HG03064 (cell line): Measurements from ENCODE around the gene EDARADD.
A peak's percentile ranks its signal among the peaks of the same experiment; 100 is the strongest.

Experiments
- ATAC-seq: cut with Tn5 transposase; IDR thresholded peaks from one replicate; pipeline ENCODE4 v1.9.1; 2021; ENCODE audit warnings: low read depth; ENCODE audit not compliant: unreplicated experiment

The EDARADD gene

GRCh38 chr1:236509647-236510401, 115.7 kb downstream of the EDARADD start:
- no peak for ATAC-seq

DNA sequence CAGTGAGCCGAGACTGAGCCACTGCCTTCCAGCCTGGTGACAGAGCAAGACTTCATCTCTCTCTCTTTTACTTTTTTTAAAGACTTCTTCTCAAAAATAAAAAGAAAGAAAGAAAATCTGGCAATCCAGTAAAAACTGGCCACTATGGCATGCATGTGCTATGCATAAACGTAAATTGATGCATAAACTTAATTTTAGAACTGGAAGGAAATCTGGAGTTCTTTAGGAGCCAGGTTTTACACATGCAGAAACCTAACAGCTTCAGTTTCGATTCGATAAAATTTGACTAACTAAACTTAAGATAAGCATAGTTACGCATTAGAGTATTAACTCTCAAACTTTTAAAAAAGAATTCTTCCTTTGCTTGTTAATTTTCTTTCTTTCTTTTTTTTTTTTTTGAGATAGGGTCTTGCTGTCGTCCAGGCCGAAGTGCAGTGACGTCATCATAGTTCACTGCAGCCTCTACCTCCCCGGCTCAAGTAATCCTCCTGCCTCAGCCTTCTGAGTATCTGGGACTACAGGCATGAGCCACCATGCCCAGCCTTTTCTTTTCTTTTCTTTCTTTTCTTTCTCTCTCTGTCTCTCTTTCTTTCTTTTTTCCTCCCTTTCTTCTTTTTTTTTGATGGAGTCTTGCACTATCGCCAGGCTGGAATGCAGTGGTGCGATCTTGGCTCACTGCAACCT, 117.8 kb downstream of the EDARADD start:
- no peak for ATAC-seq

GRCh38 chr1:236514703-236515442, 120.8 kb downstream of the EDARADD start:
- no peak for ATAC-seq

- ATAC-seq, result no peak
These were observed 121.4 kb downstream of the EDARADD start for GRCh38 chr1:236515443-236515958.

GRCh38 chr1:236516929-236517704, 123.0 kb downstream of the EDARADD start:
- ATAC-seq, result no peak

GRCh38 chr1:236518322-236518721, 124.2 kb downstream of the EDARADD start:
- ATAC-seq, result no peak

GRCh38 chr1:236520445-236521005, 126.4 kb downstream of the EDARADD start:
- no peak for ATAC-seq

DNA sequence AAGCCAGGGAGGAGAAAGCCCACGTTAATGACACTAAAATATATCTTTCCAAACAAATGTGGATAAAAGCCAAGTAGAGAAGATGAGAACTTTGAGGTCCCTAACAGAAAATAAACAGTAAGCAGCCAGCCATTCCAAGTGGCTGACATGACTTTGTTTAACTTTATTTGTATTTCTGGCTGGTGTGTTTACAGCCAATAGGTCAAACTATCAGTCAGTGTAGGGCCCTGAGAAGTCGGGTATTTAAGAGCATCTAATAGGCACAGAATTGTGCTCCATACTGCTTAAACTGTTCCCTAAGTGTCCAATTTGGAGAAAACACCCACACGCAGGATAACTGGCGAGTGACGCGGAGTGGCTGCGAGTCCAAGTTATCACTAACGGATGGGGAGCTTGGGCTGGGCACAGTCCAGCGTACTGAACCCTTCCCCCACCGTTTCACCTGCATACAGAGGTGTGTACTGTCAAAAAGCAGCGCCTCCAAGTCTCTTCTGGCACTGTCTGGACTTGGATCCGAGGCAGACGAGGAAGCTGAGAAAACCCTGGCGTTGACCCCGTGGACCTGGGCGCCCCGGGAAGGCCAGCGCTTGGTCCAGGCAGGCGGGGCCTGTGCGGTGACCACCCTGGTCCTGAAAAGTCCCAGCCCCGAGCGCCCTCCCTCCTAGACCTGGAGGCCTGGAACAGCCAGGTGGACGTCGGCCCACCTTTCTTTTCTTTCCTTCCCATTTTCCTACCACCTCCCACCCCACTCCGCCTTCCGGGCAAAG, 129.0 kb downstream of the EDARADD start:
- ATAC-seq, result no peak

- ATAC-seq, result peak; percentile 62
These were observed 129.6 kb downstream of the EDARADD start, which contains the start of gene LGALS8 for GRCh38 chr1:236523704-236524141. Gene LGALS8, plus strand, starts transcription at chr1:236523982. Its CDS starts 2,089 bp downstream, at chr1:236526071.

DNA sequence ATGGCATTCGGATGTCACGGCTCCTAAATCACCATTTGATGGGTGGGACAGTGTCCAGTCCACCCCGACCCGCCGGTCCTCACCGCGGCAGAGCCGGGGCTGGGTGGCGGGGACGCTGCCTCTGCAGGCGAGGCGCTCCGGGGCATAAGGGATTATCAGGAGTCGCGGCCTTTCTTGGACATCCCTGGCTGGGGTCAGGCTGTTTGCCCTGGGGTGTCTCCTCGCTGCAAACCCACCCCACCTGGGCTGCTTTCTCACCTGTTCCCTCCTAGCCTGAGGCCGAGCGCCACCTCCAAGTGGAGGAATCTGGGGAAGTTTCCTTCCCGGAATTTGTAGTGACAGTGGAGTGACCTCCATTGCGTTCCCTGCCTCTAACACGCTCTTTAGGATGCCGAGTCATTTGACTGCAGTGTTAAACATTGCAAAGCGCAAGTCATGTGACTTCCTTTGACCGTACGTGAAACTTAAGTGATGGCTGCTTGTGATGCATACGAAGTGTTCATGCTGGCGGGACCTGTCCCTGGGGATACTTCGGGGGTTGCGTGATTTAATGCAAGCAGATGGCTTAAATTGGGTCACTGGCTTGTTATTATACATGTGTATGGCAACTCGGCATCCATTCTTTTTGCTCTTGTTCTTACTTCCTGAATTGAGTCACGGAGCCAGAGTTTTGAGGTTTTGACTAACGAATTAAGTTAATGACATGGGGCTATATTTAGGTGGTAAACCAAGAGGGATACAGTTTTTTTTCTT, 130.2 kb downstream of the EDARADD start:
- peak; percentile 91 for ATAC-seq

DNA sequence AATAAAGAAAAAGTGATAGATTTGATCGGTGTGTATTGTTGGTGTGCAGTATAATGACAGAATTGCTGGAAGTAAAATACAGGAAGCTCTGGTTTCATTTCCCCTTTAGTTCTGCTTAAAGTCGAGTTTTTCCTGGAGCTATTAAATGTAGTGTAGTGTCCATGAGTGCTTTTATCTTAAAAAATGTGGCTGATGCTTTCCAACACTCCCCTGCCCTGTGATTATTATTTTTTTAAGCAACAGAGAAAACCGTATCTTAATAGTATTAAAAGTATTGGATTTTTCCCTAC, 130.8 kb downstream of the EDARADD start:
- no peak for ATAC-seq

DNA sequence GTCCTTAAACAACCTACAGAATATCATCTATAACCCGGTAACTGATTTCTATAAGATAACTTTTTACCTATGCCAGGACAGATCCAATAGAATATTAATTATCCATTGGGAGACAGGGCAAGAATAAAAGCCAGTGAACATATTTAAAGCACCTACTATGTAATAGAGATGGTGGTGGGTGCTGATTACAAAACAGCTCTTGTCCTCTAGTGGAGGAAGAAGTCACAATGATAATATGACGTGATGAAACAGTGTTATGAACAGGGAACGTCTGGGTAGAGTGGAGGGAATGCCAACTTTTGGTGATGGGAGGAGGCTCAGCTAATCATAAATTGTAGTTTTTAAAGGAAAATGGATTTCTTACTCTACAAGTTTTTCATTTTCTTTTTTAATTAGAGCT, 132.0 kb downstream of the EDARADD start:
- no peak for ATAC-seq

DNA sequence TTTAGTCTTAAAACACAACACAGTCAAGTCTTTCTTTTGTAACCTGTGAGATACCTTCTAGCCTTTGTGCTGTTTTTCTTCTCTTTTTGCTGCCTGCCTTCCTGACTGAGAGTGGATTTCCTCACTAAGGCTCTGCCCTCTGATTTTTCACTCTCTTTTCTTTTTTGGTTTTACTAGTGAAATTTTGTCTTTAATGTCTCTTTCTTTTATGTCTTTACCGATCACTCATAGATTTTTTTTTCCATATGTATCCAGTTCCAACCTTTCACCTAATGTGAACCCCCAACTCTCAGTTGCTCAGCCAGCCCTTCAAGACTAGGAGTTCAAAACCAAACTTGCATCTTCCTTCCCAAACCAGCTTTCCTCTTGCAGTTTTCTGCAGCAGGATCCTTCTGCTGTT, 136.2 kb downstream of the EDARADD start:
- ATAC-seq, result no peak

DNA sequence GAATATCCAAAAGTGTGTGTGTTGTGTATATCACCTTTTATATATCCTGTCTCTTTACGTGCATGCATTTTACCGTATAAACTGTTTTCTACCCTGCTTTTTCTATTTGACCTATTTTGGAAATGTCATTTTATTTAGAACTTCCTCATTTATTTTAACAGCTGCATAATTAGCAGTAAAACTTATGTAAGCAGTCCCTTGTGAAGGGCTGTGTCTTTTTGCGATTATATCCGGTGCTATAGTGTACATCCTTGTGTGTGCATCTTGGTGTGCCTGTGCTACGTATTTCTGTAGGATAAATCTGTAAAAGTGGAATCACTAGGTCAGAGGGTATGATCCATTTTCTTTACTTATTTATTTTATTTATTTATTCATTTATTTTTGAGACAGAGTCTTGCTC, 136.9 kb downstream of the EDARADD start:
- no peak for ATAC-seq

GRCh38 chr1:236532850-236533249, 138.8 kb downstream of the EDARADD start:
- ATAC-seq, result no peak

- ATAC-seq, result no peak
These were observed 140.1 kb downstream of the EDARADD start for GRCh38 chr1:236534151-236534651.
